GM19351 (cell line): ENCODE measurements around the gene MTUS2.

Experiments
- ATAC-seq: cut with Tn5 transposase; IDR thresholded peaks from one replicate; pipeline ENCODE4 v1.9.1; 2021; ENCODE audit warnings: mild to moderate bottlenecking, moderate library complexity; ENCODE audit not compliant: unreplicated experiment

MTUS2 gene

GRCh38 chr13:28856287-28856686, 36.1 kb downstream of the MTUS2 start:
- no peak for ATAC-seq

GRCh38 chr13:28859069-28859468, 38.9 kb downstream of the MTUS2 start:
- ATAC-seq, result no peak

GRCh38 chr13:28859717-28860116, 39.6 kb downstream of the MTUS2 start:
- no peak for ATAC-seq

- ATAC-seq, result no peak
These were observed 44.4 kb downstream of the MTUS2 start for GRCh38 chr13:28864544-28864943.

GRCh38 chr13:28865149-28865744, 45.1 kb downstream of the MTUS2 start:
- ATAC-seq, result no peak

GRCh38 chr13:28865951-28866350, 45.8 kb downstream of the MTUS2 start:
- no peak for ATAC-seq

- no peak for ATAC-seq
These were observed 46.8 kb downstream of the MTUS2 start for GRCh38 chr13:28866932-28867331.

- ATAC-seq, result no peak
These were observed 47.4 kb downstream of the MTUS2 start for GRCh38 chr13:28867564-28867963.

GRCh38 chr13:28872427-28873176, 52.5 kb downstream of the MTUS2 start:
- no peak for ATAC-seq

- no peak for ATAC-seq
These were observed 55.9 kb downstream of the MTUS2 start for GRCh38 chr13:28875846-28876615.

GRCh38 chr13:28877408-28877807, 57.3 kb downstream of the MTUS2 start:
- no peak for ATAC-seq

GRCh38 chr13:28885181-28885580, 65.0 kb downstream of the MTUS2 start:
- no peak for ATAC-seq

GRCh38 chr13:28889086-28889732, 69.1 kb downstream of the MTUS2 start:
- ATAC-seq, result no peak

- ATAC-seq, result no peak
These were observed 70.6 kb downstream of the MTUS2 start for GRCh38 chr13:28890712-28891111.

GRCh38 chr13:28918030-28918429, 97.9 kb downstream of the MTUS2 start:
- ATAC-seq, result no peak

- no peak for ATAC-seq
These were observed 102.2 kb downstream of the MTUS2 start for GRCh38 chr13:28922341-28922740.

- ATAC-seq, result no peak
These were observed 115.0 kb downstream of the MTUS2 start for GRCh38 chr13:28935104-28935503.

GRCh38 chr13:28942906-28943305, 122.8 kb downstream of the MTUS2 start:
- no peak for ATAC-seq

- no peak for ATAC-seq
These were observed 133.7 kb downstream of the MTUS2 start for GRCh38 chr13:28953714-28954418.

- ATAC-seq, result no peak
These were observed 134.2 kb downstream of the MTUS2 start for GRCh38 chr13:28954419-28954725.

GRCh38 chr13:28954810-28955209, 134.7 kb downstream of the MTUS2 start:
- no peak for ATAC-seq
